Glomerular visceral epithelial cell (primary cell): ENCODE data around the gene CYP27A1.

ENCODE experiments used
- DNase-seq: peaks from one replicate; pipeline ENCODE4 v3.0.0-alpha.2; 2016; ENCODE audit errors: extremely low spot score

The CYP27A1 gene

DNA sequence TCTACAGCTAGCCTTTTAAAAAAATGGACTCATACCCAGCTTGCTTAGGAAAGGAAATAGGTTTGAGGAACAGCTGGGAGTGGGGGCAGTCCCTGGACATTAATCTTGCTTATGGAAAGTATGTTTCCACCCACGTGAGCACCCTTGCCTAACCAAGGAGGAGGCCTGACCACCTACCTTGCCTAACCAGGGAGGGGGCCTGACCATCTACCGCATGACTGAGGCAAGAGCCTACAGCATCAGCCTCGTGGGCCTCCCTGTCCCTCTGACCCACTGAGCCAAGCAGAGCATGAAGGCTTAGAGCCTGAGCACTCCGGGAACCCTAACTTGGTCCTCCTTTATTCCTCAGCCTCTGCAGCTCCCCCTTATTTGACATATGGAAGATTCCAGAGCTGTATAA, 29.4 kb downstream of the CYP27A1 start:
- no peak for DNase-seq

- DNase-seq = no peak
These were observed 30.3 kb downstream of the CYP27A1 start for GRCh38 chr2:218812096-218812815.

GRCh38 chr2:218812861-218813260, 30.9 kb downstream of the CYP27A1 start:
- no peak for DNase-seq

- no peak for DNase-seq
These were observed 32.0 kb downstream of the CYP27A1 start for GRCh38 chr2:218813771-218814460.

- DNase-seq = no peak
These were observed 32.7 kb downstream of the CYP27A1 start for GRCh38 chr2:218814540-218815243.

GRCh38 chr2:218815244-218815637, 33.3 kb downstream of the CYP27A1 start:
- DNase-seq = no peak

GRCh38 chr2:218815649-218816048, 33.7 kb downstream of the CYP27A1 start:
- no peak for DNase-seq

DNA sequence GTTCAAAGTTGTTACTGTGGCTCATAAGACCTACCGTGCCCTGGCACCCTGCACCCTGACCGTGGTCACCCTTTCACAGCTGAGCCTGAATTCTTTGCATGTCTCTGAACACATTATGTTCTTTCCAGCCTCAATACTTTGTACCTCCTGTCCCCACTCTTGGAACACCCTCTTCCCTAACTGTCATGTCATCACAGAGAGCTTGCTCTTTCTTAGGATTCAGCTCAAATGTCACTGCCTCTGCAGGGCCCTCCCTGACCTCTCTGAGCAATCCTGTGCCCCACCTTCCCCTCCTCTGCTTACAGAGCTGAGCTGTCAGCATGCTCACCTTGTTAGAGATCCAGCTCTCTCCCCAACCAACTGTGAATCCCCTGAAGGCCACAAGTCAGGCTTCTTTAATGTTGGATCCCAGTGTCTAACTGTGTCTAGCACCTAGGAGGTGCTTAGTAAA, 34.6 kb downstream of the CYP27A1 start:
- no peak for DNase-seq

DNA sequence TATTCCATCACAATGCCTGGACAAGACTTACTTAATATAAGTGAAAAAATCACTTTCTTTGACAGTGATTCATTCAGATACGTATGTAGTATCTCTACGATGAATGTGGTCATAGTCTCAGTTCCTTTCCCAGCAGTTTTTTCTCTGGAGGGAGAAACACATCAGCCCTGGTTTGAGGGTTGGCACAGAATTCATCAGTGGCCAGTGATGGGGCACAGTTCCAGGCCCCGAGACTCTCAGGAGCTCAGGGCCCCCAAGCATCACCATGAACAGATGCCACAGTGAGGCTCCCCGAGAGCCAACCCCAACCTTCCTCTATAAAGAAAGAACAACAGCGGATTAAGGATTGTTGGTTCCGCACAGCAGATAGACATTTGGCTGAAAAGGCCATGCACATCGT, 37.1 kb downstream of the CYP27A1 start:
- DNase-seq = no peak

GRCh38 chr2:218820746-218821369, 38.9 kb downstream of the CYP27A1 start:
- no peak for DNase-seq

DNA sequence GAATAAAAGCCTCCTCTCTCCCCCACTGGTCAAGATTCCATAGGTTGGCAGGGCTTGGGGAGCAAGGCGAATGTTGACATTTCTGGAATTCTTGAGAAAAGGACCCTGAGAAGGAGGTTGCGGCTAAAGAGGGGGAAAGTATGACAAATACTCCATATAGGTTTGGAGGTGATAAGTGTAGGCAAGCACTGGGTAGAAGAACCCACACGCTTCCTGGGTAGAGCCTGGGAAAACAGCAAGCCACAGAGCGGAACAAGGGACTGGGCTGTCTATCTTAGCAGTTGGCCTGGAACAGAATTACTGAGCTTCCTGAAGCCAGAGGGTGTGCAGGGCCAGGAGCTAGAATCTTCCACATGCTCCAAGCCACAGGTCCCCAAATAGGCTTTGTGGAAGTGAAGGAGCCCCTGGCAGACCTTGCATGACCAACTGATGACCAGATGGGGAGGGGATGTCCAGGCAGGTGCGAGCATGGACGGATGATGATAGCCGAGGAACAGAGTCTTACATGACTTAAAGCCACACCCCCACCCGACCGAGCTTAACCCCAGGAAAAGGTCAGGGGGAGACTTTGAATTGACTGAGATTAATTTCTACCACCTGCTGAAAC, 39.8 kb downstream of the CYP27A1 start:
- no peak for DNase-seq

DNA sequence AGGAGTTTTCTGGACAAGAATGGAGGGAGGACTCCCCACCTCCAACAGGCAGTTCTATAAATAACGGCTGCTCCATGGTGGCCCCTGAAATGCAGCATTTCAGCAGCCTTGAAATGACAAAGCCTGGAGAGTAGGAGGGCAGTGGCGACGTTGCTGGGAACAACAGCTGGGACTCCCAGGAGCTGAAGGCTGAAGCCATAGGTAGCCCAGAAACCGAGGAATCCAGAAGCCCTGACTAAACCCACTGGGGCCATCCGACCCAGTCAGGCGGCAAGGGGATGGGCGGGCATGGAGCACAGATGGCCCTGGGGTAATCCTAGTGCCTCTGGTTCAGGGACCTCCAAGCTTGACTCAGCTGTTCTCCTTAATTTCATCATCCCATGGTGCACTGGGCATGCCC, 40.7 kb downstream of the CYP27A1 start:
- DNase-seq = no peak

GRCh38 chr2:218823196-218823855, 41.4 kb downstream of the CYP27A1 start:
- no peak for DNase-seq

DNA sequence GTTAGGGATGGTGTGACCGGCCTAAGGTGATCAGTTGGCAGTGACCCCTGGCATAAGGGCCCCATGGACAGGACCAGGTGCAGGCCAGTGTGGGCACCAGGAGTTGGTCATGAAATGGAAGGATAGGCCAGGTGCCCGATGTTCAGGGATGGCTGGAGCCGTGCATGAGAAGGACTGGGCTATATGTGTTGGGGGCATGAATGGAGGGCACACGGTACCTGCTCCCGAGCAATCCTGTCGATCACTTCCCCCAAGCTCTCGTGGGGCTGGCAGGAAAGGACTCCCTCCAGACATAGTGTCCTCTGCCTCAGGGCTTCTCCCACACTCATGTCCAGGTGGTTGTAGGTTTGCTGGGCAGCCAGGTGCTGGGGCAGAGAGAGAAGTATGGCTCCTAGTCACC, 42.1 kb downstream of the CYP27A1 start:
- DNase-seq = no peak

GRCh38 chr2:218826791-218827190, 44.8 kb downstream of the CYP27A1 start:
- no peak for DNase-seq

DNA sequence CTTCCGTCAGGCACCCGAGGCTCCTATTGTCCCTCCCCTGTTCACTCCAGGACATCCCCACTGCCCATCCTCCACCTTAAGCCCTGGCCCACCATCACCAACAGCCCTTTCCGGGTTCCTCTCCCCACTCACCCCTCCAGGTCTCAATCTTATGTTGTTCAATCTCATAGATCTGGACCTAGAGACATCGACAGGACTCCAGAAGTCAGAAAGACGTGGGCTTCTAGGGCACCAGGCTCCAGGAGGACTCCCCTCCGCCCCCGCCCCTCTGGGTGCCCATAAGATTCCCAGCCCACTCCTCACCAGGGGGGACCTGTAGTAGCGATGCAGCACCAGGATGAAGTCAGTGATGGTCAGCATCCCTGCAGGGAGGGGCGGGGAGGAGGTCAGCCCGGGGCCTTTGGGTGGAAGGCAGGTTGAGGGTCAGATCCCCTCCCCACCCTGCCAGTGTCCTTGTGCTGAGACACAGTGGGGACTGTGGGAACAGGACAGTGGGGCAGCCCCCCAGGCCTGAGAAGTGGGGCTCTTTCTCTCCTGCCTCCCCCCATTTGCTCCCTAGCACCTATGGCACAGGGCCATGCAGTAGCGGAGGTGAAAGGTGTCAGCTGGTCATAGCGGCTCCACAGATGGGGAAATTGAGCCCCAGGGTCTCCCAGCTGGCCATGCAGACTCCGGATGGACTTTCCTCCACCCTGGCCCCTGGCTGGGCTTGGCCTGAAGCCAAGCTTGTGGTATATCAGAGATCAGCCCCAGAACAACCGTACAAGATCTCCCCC, 45.9 kb downstream of the CYP27A1 start:
- DNase-seq = no peak

DNA sequence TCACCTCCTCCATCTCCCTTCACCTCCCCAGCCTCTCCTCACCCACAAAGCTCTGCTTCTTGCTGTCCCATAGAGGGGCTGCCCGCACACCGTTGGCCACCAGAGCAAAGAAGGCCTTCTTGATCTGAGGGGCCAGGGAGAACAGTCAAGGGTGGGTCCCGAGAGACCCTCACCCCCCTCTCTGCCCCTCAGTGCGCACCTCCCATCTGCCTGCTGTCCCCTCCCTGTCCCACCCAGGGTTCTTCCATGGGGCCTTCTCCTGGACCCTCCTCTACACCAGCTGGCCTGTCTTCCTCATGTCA, 46.5 kb downstream of the CYP27A1 start:
- no peak for DNase-seq

DNA sequence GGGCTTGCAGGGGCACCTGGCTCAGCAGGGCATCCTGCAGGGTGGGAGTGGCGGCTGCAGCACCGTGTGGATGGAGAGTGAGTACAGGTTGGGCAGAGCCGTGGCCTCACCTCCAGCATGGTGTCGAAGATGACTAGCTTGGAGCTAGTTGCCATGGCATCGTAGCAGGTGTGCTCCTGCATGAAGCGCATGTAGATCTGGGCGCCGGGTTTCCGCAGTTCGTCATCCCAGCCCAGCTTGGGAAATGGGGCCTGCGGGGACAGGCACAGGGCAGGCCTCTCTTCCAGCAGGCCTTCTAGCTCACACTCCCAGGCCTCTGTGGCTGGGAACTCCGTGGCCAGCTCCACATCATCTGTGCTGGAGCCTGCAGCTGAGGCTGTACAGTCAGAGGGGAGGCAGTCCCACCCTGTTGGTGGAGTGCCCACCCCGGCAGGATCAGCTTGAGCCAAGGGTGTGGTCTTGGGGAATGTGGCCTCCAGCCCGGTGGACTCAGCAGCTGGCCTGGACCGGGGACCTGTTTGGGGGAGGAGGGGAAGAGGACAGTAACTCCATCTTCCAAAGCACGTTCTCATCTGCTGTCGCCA, 48.0 kb downstream of the CYP27A1 start:
- DNase-seq = no peak

DNA sequence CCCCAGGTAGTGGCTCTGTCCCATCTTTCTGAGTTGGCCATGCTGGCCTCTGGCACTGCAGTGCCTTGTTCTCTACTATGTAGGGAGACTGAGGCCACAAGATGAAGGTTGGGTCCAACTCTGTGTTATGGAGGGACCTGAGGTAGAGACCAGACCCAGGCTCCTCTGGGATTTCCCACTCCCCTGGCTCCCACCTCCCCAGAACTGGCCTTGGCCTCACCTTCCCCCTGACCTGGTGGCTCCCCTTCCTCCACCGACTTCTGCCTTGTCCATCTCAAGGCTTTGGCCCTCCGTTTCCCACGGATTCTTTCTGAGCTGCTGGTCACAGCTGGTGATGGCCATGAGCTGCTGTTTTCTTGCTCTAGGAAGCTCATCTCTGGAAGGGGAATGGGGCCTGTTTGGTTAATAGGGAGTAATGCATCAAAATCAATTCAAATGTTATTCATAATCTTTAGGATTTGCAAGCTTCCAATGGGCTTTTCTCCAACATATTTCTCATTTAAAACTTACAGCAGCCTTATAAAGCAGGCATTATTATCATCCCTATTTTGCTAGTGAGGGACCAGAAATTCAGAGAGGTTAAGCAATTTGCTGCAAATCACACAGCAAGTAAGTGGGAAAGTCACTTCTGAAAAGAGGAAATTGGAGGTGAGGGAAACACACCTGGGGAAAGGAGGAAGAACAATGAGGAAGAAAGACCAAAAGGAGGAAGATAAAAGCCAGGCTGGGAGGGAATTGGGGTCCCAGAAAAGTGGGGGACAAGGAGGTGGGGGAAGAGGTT, 48.8 kb downstream of the CYP27A1 start:
- DNase-seq = no peak
